T-helper 2 cell treated with Interferon-gamma antibody and Interleukin-4, amounts not matched to agents 100 ng/mL and 5 ng/mL, for 36 hours (primary cell): ENCODE data around the gene PAWR. TPM values are rescaled to one million over a fixed set of nuclear protein-coding genes. Genes with fewer than 3 reads are reported as not detected.
"Not testable (repeated sequence)": the region's sequence is repeated elsewhere in the genome, so short reads cannot be mapped to it uniquely, and the experiment has no call there.

Experiments used
- intact Hi-C: fragments of 100-400 bp; cut with micrococcal nuclease; formaldehyde crosslinking; loops from one replicate; pipeline ENCODE4 v1.15.1; 2023
- total RNA-seq: library from RNA; stranded (reverse); gene quantifications from 2 replicates; pipeline ENCODE4 v1.2.3, GENCODE V29; 2022

Gene PAWR
- total RNA-seq, 1 donor from 2014 or later: 3.5 TPM

DNA sequence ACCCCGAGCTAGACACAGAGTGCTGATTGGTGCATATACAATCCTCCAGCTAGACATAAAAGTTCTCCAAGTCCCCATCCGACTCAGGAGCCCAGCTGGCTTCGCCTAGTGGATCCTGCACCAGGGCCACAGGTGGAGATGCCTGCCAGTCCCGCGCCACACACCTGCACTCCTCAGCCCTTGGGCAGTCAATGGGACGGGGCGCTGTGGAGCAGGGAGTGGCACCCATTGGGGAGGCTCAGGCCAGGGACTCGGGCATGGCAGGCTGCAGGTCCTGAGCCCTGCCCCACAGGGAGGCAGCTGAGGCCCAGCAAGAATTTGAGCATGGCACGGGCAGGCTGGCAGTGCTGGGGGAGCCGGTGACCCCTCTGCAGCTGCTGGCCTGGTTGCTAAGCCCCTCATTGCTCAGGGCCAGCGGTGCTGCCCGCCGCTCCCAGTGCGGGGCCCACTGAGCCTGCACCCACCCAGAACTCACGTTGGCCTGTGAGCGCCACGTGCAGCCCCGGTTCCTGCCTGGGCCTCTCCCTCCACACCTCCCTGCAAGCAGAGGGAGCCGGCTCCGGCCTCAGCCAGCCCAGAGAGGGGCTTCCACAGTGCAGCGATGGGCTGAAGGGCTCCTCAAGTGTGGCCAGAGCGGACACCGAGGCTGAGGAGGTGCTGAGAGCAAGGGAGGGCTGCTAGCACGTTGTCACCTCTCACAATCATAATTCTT is 136.7 kb downstream of the PAWR start:
- intact Hi-C loops: loop anchor here (10.0 kb wide), 1 partner anchor 721 kb away; no protein-coding TSS in a partner anchor

DNA sequence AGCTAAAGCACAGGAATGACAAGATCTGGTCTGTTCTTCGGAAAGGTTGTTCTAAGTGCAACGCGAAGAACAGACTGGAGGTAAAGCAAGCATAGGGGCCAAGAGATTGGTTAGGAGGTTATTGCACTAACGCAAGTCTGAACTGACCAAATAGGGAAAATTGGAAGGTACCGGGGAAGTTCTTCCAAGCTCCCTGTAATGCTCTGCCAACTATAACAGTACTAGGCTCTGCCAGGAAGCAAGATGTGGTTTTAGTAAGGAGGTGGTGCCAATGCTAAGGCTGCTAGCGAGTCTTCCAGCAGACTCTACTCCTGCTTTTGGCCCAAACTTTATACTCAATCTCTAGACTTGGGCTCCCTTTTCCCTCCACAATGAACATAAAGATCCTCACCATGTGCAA is 138.6 kb downstream of the PAWR start:
- intact Hi-C loops: loop anchor here (10.0 kb wide), 1 partner anchor 723 kb away; no protein-coding TSS in a partner anchor

DNA sequence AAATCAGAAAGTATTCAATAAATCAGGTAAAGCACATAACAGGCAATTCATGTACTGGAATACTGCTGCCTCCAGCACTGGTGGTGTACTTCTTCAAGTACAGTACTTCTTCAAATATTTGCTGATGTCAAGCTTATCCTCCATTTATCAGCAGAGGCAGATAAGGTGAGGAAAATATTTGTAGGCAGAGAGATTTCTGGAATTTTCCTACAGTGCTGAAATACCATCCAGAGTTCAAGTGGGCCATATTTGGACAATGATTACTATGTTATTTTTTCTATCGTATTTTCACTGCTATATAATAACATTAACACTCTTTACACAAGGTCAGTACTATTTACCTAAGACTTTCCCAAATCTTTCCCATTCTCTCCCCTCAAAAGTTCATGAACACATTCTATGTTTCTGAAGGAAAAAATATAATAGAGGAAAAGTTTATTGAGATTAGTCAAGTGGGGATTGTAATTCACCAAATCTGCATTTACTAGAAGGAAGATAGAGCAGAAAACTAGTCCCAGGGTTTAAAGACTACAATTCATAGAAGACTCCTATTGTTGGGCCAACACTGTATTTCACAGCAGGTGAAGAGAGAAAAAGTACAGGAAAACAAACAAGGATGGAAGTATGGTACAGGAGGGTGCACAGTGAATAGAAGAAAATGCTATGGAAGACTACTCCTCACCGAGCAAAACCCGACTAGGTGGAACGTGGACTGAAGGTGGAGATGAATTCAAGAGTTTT is 141.1 kb downstream of the PAWR start:
- intact Hi-C loops: loop anchor here (5.0 to 10.0 kb wide), 2 partner anchors 143 to 725 kb away; partner anchors contain the start of gene PAWR

DNA sequence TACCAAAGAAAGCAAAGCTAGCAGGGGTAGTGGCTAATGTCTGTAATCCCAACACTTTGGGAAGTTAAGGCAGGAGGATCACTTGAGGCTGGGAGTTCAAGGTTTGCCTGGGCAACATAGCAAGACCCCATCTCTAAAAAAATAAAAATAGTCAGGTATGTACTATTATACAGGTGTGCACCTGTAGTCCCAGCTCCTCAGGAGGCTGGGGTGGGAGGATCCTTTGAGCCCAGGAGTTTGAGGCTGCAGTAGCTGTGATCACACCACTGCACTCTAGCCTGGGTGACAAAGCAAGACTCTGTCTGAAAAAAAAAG is 142.2 kb downstream of the PAWR start:
- intact Hi-C loops: loop anchor here (1.0 to 5.0 kb wide), 3 partner anchors 144 to 638 kb away; partner anchors contain the start of gene PAWR

DNA sequence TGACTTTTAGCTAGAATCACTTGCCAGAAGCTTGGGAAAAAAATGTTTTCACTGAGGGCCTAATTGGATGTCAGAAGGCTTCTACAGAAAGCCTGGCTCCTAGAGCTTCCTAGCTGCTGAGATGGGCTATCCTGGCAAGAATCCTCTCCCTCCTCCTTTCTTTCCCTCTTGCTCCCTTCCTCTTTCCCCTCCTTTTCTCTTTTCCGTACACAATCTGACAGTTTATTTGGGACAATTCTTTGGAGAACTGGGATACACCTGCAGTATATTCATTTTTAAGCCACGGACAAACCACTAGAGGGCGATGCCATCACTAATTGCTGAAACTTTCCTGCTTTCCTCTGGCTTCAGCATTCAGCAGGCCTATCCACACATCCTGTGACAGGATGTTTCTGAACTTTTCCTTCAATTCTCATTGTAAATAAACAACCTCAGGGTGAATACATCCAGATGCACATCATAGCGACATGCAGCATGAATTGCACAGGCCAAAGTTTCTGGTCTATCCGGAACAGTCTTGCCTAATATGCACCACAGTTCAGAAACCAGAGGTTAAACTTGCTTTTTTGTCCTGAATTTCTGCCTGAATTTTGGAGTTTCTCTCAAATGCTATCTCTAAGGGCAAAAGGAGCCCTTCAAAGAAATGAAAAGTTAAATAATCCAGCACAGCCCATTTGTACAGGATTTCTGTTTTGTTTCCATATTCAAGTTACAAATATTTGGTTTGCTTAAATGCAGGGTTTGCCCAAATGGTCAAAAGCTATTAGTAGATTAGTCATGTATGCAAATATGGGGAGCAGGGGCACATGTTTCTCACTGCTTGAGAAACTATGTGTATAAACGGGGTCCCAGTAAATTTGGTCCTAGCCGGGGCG is 142.8 kb downstream of the PAWR start:
- intact Hi-C loops: loop anchor here (1.0 to 5.0 kb wide), 3 partner anchors 144 to 638 kb away; partner anchors contain the start of gene PAWR

DNA sequence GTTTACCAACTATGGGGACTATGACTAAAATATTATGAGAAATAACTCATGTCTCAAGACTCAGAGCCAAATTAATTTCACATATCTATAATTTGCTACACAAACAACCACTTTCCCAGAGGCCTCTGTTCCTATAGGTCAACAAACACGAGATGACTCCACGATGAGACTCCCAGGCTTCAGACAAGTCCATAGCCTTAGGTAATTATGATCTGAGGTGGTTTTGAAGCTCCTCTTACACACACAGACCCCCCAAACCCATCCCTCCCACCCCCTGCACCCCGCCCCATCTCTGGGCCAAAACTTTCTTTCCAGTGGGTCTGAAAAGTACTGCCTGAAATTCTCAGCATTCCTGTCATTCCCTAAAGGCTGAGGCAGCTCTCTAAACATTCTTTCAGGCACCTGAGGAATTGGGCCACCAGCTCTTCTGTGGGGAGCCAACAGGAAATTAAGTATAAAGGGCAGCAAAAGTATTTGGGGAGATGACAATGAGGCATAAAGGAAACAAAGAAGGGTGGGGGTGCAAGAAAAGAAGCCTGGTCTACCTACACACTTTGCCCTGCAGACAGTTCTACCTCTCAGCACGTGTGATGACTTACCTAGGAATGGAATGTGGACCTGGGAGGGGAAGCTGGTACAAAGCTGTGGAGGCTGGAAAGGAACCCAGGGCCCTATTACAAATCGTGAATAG is 143.6 kb downstream of the PAWR start:
- intact Hi-C loops: loop anchor here (5.0 kb wide), 1 partner anchor 145 kb away; the partner anchor contains the start of gene PAWR

DNA sequence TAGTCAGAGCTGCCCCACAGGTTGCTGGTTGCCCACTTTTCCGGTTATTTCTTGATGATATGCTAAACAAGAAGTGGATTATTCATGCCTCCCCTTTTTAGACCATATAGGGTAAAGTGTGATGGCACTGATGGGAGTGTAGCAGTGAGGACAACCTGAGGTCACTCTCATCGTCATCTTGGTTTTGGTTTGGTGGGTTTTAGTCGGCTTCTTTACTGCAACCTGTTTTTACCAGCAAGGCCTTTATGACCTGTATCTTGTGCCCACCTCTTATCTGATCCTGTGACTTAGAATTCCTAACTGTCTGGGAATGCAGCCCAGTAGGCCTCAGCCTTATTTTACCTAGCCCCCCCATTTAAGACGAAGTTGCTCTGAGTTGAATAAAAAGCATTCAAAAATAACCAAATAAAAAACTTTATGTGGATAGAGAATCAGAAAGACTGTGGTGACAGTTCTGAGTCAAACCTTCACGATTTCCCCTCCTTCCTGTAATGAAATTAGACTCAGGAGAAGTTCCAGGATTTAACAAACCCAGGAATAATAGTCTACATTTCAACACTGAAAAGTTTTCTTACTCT is 144.2 kb downstream of the PAWR start:
- intact Hi-C loops: loop anchor here (5.0 kb wide), 1 partner anchor 146 kb away; the partner anchor contains the start of gene PAWR

DNA sequence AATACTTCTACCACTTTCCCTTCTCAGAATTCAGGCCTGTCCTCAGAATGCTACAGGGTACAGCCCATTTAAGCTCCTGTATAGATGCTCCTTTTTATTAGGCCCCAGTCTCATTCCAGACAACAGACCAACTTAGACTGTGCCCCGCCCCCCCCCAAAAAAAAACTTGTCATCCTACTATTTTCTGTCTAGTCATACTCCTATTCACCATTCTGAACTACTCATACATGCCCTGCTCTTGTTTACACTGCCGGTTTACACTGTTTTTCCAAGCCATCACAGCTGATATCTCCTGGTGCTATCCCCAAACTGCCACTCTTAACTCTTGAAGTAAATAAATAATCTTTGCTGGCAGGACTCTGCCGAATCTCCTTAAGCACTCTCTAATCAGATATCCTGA is 146.3 kb downstream of the PAWR start:
- intact Hi-C loops: not testable (repeated sequence)

DNA sequence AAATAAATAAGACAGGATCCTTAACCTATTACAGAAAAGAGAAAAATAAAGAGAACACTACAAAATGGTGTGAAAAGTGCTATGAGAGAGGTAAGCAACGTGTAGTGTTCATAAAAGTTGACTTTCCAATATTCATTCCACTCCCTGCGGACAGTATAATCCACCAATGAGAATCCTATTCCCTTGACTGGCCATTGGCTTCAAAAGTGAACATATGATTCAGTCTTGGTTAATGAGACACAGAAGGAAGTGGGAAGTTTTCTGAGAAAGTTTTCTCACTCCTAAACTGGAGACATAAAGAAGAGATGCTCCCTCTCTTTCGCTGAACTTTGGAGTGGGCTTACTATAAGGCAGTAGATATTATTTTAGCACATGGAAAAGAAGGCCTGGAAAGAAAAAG is 153.1 kb downstream of the PAWR start:
- intact Hi-C loops: no loop called here

DNA sequence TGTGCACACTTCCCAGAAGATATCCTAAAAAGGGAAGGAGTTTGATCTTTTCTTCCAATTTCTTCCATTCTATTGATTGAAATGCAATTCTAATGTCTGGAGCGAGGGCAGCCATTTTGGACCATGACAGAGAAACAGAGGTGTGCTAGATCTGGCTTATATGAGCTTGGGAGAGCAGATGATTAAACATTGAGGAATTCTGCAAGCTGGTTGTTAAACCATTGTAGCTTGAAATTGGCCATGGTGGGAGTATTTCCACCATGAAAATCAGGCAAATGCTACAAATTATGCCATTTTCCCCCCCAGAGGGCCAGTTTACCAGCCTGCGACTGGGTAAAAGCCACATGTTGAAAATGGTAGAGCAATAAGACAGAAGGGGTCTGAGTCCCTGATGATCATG is 155.0 kb downstream of the PAWR start:
- intact Hi-C loops: no loop called here

Other genes starting within 250 kb of the PAWR start
- 104 TPM in 2 replicates for gene PPP1R12A, start 244.1 kb upstream of the PAWR start, total RNA-seq